Cardiac fibroblast (primary cell): ENCODE data around the gene ZNF575.
"Not testable (repeated sequence)": the region's sequence is repeated elsewhere in the genome, so short reads cannot be mapped to it uniquely, and the experiment has no call there.

ENCODE experiments used
- DNase-seq, 2 donors: peaks; one replicate each; pipeline versions ENCODE4 v3.0.0 to v3.0.0-alpha.2; 2010; ENCODE audit warnings: low read depth in 2 of 2
- H3K4me3 ChIP-seq, 2 donors: replicated peaks in 1 of 2; 1 replicate in 1 of 2; 2 replicates in 1 of 2; pipeline ENCODE4 v1.5.1; 2011; ENCODE audit warnings: low read depth in 2 of 2, low read length in 2 of 2, mild to moderate bottlenecking in 2 of 2, moderate library complexity in 1 of 2
- CTCF ChIP-seq: IDR thresholded peaks from one replicate; pipeline ENCODE4 v1.5.1; 2011; ENCODE audit warnings: low read depth, mild to moderate bottlenecking, low read length, inconsistent platforms

Gene ZNF575

GRCh38 chr19:43505941-43506340, 27.0 kb upstream of the ZNF575 start:
- no peak for DNase-seq
- TF ChIP-seq CTCF, result no peak
- no peak overlapping the region for H3K4me3 ChIP-seq

GRCh38 chr19:43506629-43507028, 26.4 kb upstream of the ZNF575 start:
- no peak for TF ChIP-seq CTCF
- no peak for DNase-seq
- H3K4me3 ChIP-seq, result no peak overlapping the region

- no peak for TF ChIP-seq CTCF
- no peak overlapping the region for H3K4me3 ChIP-seq
- no peak for DNase-seq
Observed at GRCh38 chr19:43507880-43508279, 25.1 kb upstream of the ZNF575 start.

GRCh38 chr19:43510713-43511112, 22.3 kb upstream of the ZNF575 start:
- no peak overlapping the region for H3K4me3 ChIP-seq
- TF ChIP-seq CTCF, result no peak
- no peak for DNase-seq

GRCh38 chr19:43511324-43511723, 21.7 kb upstream of the ZNF575 start:
- H3K4me3 ChIP-seq, result no peak overlapping the region
- no peak for TF ChIP-seq CTCF

GRCh38 chr19:43512399-43512798, 20.6 kb upstream of the ZNF575 start:
- not testable (repeated sequence) for DNase-seq, H3K4me3 ChIP-seq

More at GRCh38 chr19:43511324-43511723, 21.7 kb upstream of the ZNF575 start:
- no peak for DNase-seq

- no peak overlapping the region for H3K4me3 ChIP-seq
- TF ChIP-seq CTCF, result no peak
- DNase-seq, result no peak
Observed at GRCh38 chr19:43518051-43518450, 14.9 kb upstream of the ZNF575 start.
